Measurements from ENCODE around the gene SLX9.

- no peak for TF ChIP-seq POLR2A (IDR thresholded peaks at IDR 0.05)
- TF ChIP-seq CTCF (IDR thresholded peaks at IDR 0.05): no peak
- TF ChIP-seq POLR2AphosphoS5 (IDR thresholded peaks at IDR 0.05): no peak
Measured at GRCh38 chr21:44957901-44958451, 18.1 kb downstream of the SLX9 start.
